ENCODE data around the gene CFP. TPM values are rescaled to one million over a fixed set of nuclear protein-coding genes. Genes with fewer than 3 reads are reported as not detected.

Gene CFP
- total RNA-seq, 1 experiment from 2014 or later = 0.34 TPM

- POLR2A ChIA-PET = no interaction called here
- intact Hi-C loops (cut with micrococcal nuclease; ENCODE audit: unreplicated experiment) = loop anchor here (10.0 kb wide), 1 partner anchor 445 kb away; the partner anchor contains the start of gene CDK16
- TF ChIP-seq, protein P1, sequence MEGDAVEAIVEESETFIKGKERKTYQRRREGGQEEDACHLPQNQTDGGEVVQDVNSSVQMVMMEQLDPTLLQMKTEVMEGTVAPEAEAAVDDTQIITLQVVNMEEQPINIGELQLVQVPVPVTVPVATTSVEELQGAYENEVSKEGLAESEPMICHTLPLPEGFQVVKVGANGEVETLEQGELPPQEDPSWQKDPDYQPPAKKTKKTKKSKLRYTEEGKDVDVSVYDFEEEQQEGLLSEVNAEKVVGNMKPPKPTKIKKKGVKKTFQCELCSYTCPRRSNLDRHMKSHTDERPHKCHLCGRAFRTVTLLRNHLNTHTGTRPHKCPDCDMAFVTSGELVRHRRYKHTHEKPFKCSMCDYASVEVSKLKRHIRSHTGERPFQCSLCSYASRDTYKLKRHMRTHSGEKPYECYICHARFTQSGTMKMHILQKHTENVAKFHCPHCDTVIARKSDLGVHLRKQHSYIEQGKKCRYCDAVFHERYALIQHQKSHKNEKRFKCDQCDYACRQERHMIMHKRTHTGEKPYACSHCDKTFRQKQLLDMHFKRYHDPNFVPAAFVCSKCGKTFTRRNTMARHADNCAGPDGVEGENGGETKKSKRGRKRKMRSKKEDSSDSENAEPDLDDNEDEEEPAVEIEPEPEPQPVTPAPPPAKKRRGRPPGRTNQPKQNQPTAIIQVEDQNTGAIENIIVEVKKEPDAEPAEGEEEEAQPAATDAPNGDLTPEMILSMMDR (IDR thresholded peaks at IDR 0.05; ENCODE audit: insufficient read depth in 1 of 2, low read depth in 1 of 2, low read length in 1 of 2, severe bottlenecking in 1 of 2, unreplicated experiment in 1 of 2) = no peak
These were observed 29.6 kb upstream of the CFP start for GRCh38 chrX:47659421-47659726.

GRCh38 chrX:47658684-47659420 lies 29.1 kb upstream of the CFP start, which contains the start of gene UXT:
UXT (minus strand) TSS chrX:47659180; CDS start chrX:47658927, 253 bp downstream.
- TF ChIP-seq, protein P1 (IDR thresholded peaks at IDR 0.05; ENCODE audit: insufficient read depth in 1 of 2, low read depth in 1 of 2, low read length in 1 of 2, severe bottlenecking in 1 of 2, unreplicated experiment in 1 of 2) = no peak
- Mint-ChIP-seq H3K27me3 (ENCODE audit: insufficient read depth, unreplicated experiment) (no peaks in the 10 kb centered on the region), H3K27ac (ENCODE audit: unreplicated experiment) (peak within 1 kb of the TSS; percentile 90), H3K4me1 (ENCODE audit: low read depth, unreplicated experiment) (no peaks in the 10 kb centered on the region), H3K9me3 (ENCODE audit: unreplicated experiment) (no peaks in the 10 kb centered on the region), H3K36me3 (ENCODE audit: insufficient read depth, unreplicated experiment) (peaks cover 27% of the 10 kb centered on the region), H3K4me3 (ENCODE audit: unreplicated experiment) (peak within 1 kb of the TSS; percentile 70)
- H3K27me3 ChIP-seq (replicated peaks; ENCODE audit: control insufficient read depth, insufficient read depth, low read length) = no peaks in the 10 kb centered on the region
- DNase-seq = peak; percentile 93 to 97
- intact Hi-C loops (cut with micrococcal nuclease; ENCODE audit: unreplicated experiment) = loop anchor here (10.0 kb wide), 1 partner anchor 444 kb away; the partner anchor contains the start of gene CDK16
- ChIA-PET CTCF (no interaction called here), POLR2A (no interaction called here)
- 0 out of 2 replicates have a peak, but pooled peaks cover 4% of the 10 kb centered on the region for H3K4me1 ChIP-seq
- no peaks in the 10 kb centered on the region for H3K36me3 ChIP-seq (ENCODE audit: control insufficient read depth, insufficient read depth, low read length)
- no peaks in the 10 kb centered on the region for H3K9me3 ChIP-seq
- BruUV-seq (replicated peaks) = no TSS peak
- peak within 1 kb of the TSS; percentile 60 for H3K4me3 ChIP-seq (ENCODE audit: low read depth, low read length)

More at GRCh38 chrX:47659421-47659726, 29.6 kb upstream of the CFP start:
- Histone ChIP-seq H3K4me1 (0 out of 2 replicates have a peak, but pooled peaks cover 4% of the 10 kb centered on the region), H3K9me3 (no peaks in the 10 kb centered on the region), H3K4me3 (ENCODE audit: low read depth, low read length) (peak overlapping the region; percentile 17), H3K36me3 (ENCODE audit: control insufficient read depth, insufficient read depth, low read length) (no peaks in the 10 kb centered on the region), H3K27me3 (replicated peaks; ENCODE audit: control insufficient read depth, insufficient read depth, low read length) (no peaks in the 10 kb centered on the region)
- CTCF ChIA-PET = no interaction called here
- H3K4me1 Mint-ChIP-seq (ENCODE audit: low read depth, unreplicated experiment) = peaks cover 2% of the 10 kb centered on the region
- no peaks in the 10 kb centered on the region for H3K9me3 Mint-ChIP-seq (ENCODE audit: unreplicated experiment)
- H3K36me3 Mint-ChIP-seq (ENCODE audit: insufficient read depth, unreplicated experiment) = peaks cover 27% of the 10 kb centered on the region
- BruUV-seq (replicated peaks) = TSS peak; percentile 95
- H3K27me3 Mint-ChIP-seq (ENCODE audit: insufficient read depth, unreplicated experiment) = no peaks in the 10 kb centered on the region
- peak overlapping the region; percentile 90 for H3K27ac Mint-ChIP-seq (ENCODE audit: unreplicated experiment)
- no peak for DNase-seq
- H3K4me3 Mint-ChIP-seq (ENCODE audit: unreplicated experiment) = peak overlapping the region; percentile 70

DNA sequence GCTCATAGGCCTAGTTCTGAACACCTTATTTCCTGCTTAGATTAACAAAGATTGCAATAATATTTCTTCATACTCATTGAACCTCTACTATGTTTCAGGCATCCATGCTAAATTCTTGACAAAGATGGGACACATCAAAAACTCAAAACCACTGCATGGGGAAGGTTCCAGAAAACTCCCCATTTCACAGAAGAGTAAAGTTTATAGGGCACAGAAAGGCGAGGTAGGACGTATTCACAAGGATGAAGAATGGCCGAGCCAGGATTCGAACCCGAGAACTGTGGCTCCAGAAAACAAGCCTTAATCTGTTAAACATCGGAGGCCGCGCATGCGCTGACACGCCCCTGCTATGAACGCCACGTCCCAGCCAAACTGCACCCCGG lies 28.6 kb upstream of the CFP start:
- Histone ChIP-seq H3K36me3 (ENCODE audit: control insufficient read depth, insufficient read depth, low read length) (no peaks in the 10 kb centered on the region; the same call in 1 of the 2 replicates), H3K9me3 (no peaks in the 10 kb centered on the region), H3K4me3 (ENCODE audit: low read depth, low read length) (peak overlapping the region; percentile 60), H3K4me1 (0 out of 2 replicates have a peak, but pooled peaks cover 4% of the 10 kb centered on the region), H3K27me3 (replicated peaks; ENCODE audit: control insufficient read depth, insufficient read depth, low read length) (no peaks in the 10 kb centered on the region)
- no peaks in the 10 kb centered on the region for H3K9me3 Mint-ChIP-seq (ENCODE audit: unreplicated experiment)
- TF ChIP-seq, protein P1 (IDR thresholded peaks at IDR 0.05; ENCODE audit: insufficient read depth in 1 of 2, low read depth in 1 of 2, low read length in 1 of 2, severe bottlenecking in 1 of 2, unreplicated experiment in 1 of 2) = no peak
- H3K36me3 Mint-ChIP-seq (ENCODE audit: insufficient read depth, unreplicated experiment) = peaks cover 32% of the 10 kb centered on the region
- intact Hi-C loops (cut with micrococcal nuclease; ENCODE audit: unreplicated experiment) = loop anchor here (10.0 kb wide), 1 partner anchor 443 kb away; the partner anchor contains the start of gene CDK16
- H3K27ac Mint-ChIP-seq (ENCODE audit: unreplicated experiment) = peak overlapping the region; percentile 90
- ChIA-PET POLR2A (no interaction called here), CTCF (no interaction called here)
- H3K27me3 Mint-ChIP-seq (ENCODE audit: insufficient read depth, unreplicated experiment) = no peaks in the 10 kb centered on the region
- no peak for DNase-seq
- BruUV-seq (replicated peaks) = TSS peak; percentile 51
- H3K4me3 Mint-ChIP-seq (ENCODE audit: unreplicated experiment) = peak overlapping the region; percentile 70
- H3K4me1 Mint-ChIP-seq (ENCODE audit: low read depth, unreplicated experiment) = no peaks in the 10 kb centered on the region
